SK-N-MC (cell line): ENCODE measurements around the gene CD300LD.
"Not testable (repeated sequence)": the region's sequence is repeated elsewhere in the genome, so short reads cannot be mapped to it uniquely, and the experiment has no call there.

Experiments used
- DNase-seq: peaks from one replicate; pipeline ENCODE4 v3.0.0-alpha.2; 2011; ENCODE audit warnings: low read depth, low spot score
- H3K27ac ChIP-seq: fragments of 200-600 bp; sonication (generic); 2 replicates; pipeline ENCODE4 v1.5.1; 2016; ENCODE audit warnings: mixed run types
- H3K36me3 ChIP-seq: fragments of 200-600 bp; sonication (generic); 2 replicates; pipeline ENCODE4 v1.6.1; 2017; ENCODE audit warnings: antibody characterized with exemption, low read length, mixed read lengths; ENCODE audit not compliant: insufficient read depth
- H3K4me3 ChIP-seq: fragments of 200-600 bp; sonication (generic); 2 replicates; pipeline ENCODE4 v1.5.1; 2016
- H3K9ac ChIP-seq: fragments of 200-600 bp; sonication (generic); 2 replicates; pipeline ENCODE4 v1.8.0; 2017; ENCODE audit warnings: mixed run types, mixed read lengths; ENCODE audit not compliant: insufficient read length
- H3K9me3 ChIP-seq: fragments of 200-600 bp; sonication (generic); 2 replicates; pipeline ENCODE4 v1.6.1; 2017; ENCODE audit warnings: low read depth, mild to moderate bottlenecking, antibody characterized with exemption, low read length, moderate library complexity, mixed read lengths
- EZH2 ChIP-seq: fragments of 200-600 bp; sonication (generic); IDR thresholded peaks from one replicate; pipeline ENCODE4 v1.6.1; 2017; ENCODE audit warnings: antibody characterized with exemption
- FOXP2 ChIP-seq: optimal IDR thresholded peaks from 2 replicates; pipeline ENCODE3; 2011; ENCODE audit warnings: mild to moderate bottlenecking, moderate library complexity; ENCODE audit not compliant: insufficient read depth; ENCODE audit errors: extremely low read length, control extremely low read depth
- POLR2AphosphoS5 ChIP-seq: IDR thresholded peaks from 2 replicates; pipeline ENCODE4 v1.6.1; 2012; ENCODE audit warnings: mild to moderate bottlenecking, low read depth, low read length, borderline replicate concordance

The CD300LD gene

DNA sequence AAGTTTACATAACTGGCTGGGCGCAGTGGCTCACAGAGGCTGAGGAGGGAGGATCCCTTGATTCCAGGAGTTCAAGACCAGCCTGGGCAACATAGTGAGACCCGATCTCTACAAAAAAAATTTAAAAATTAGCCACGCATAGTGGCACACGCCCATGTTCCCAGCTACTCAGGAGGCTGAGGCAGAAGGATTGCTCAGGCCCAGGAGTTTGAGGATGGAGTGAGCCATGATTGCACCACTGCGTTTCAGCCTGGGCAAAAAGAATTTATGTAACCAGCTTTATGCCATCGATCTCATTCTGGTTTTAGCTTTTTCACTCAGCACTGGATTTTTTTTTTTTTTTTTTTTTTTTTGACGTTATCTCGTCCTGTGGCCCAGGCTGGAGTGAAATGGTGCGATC is 40.5 kb upstream of the CD300LD start:
- H3K9me3 ChIP-seq, result no peaks in the 10 kb centered on the region
- no peak overlapping the region for H3K27ac ChIP-seq
- H3K4me3 ChIP-seq, result no peak overlapping the region
- DNase-seq, result no peak
- no peak for TF ChIP-seq EZH2
- TF ChIP-seq POLR2AphosphoS5, result no peak
- TF ChIP-seq FOXP2, result no peak
- no peaks in the 10 kb centered on the region for H3K36me3 ChIP-seq
- H3K9ac ChIP-seq, result no peak overlapping the region

DNA sequence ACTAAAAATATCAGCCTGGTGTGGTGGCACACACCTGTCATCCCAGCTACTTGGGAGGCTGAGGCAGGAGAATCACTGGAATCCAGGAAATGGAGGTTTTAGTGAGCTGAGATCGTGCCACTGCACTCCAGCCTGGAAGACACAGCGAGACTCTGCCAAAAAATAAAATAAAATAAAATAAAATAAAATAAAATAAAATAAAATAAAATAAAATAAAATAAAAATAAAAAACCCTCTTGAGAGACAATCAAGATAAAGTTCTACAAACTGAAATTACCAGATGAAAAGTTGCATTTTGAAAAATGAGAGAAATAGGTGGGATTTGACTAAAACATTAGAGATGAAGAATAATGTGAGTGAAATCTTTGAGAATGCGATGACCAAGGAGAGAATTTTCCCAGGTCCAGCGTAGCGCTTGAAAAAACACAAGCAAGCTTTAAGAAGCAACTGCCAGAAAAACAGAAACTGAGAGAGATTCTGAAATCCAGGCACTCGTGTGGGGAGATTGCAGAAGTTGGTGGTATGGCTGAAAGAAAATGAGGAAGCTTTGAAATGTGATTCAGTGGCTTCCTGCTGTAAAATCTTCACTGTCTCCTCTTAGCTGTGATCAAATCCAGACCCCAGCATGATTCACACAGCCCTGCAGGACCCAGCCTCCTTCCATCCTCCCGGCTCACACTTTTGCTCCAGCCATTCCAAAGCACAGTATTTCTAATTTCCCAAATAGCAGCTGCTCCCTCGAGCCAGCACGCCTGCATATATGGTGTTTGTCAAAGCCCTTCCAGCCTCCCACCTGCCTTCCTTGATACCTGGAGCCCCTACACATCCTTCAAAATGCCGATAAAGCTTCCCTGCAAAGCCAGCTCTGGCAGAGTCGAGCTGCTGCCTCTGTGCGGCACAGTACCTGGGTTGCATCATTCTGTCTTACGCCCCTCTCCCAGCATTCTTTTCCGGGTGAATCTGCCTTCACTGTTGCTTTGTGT is 39.7 kb upstream of the CD300LD start:
- Histone ChIP-seq H3K27ac (no peak overlapping the region), H3K9me3 (no peaks in the 10 kb centered on the region), H3K36me3 (no peaks in the 10 kb centered on the region), H3K9ac (no peak overlapping the region), H3K4me3 (no peak overlapping the region)
- no peak for DNase-seq
- no peak for TF ChIP-seq FOXP2
- TF ChIP-seq POLR2AphosphoS5, result no peak
- no peak for TF ChIP-seq EZH2

DNA sequence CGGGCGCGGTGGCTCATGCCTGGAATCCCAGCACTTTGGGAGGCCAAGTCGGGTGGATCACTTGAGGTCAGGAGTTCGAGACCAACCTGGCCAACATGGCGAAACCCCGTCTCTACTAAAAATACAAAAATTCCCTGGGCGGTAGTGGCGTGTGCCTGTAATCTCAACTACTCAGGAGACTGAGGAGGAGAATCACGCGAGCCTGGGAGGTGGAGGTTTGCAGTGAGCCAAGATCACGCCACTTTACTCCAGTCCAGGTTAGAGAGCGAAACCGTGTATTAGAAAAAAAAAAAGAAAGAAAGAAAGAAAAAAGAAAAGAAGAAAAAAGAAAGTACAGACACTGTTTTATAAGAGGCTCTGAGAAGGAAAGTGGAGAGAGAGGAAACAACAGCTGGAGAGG is 38.2 kb upstream of the CD300LD start:
- not testable (repeated sequence) for H3K36me3 ChIP-seq, H3K4me3 ChIP-seq, H3K9me3 ChIP-seq, H3K9ac ChIP-seq, DNase-seq, H3K27ac ChIP-seq

DNA sequence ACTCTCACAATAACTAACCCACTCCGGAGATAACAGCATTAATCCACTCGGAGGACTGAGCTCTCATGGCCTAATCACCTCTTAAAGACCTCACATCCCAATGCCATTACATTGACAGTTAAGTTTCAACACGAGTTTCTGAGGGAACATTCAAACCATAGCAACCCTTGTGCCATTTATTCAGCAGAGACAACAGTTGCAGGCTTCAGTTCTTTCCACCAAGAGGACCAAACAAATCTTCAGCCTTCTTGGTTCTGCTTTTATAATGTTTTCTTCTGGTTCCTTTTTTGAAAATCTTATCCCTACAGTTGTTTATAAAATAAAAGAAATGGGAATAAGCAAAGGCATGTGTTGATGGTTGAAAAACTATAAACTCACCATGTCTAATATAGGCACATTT is 33.6 kb upstream of the CD300LD start:
- no peak overlapping the region for H3K27ac ChIP-seq
- no peaks in the 10 kb centered on the region for H3K36me3 ChIP-seq
- no peak overlapping the region for H3K9ac ChIP-seq
- TF ChIP-seq EZH2 (no peak), FOXP2 (no peak), POLR2AphosphoS5 (no peak)
- H3K9me3 ChIP-seq, result no peaks in the 10 kb centered on the region
- H3K4me3 ChIP-seq, result no peak overlapping the region
- DNase-seq, result no peak

DNA sequence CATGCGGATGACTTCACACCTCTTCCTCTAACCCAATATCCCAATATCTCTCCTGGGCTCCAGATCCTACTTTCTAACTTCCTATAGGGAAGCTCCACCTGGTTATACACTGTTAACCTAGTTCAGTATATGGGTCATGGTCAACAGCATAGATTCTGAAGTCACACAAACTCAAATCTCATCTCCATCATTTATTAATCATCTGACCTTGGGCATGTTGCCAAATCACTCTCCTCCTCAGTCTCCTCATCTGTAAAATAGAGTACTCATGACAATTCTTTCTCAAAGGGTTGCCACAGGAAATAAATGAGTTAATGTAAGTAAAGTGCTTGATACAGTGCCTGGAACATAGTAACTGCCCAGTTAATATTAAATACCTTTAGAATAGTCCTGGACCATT is 32.0 kb upstream of the CD300LD start:
- Histone ChIP-seq H3K4me3 (no peak overlapping the region), H3K9me3 (no peaks in the 10 kb centered on the region), H3K9ac (no peak overlapping the region), H3K27ac (no peak overlapping the region), H3K36me3 (no peaks in the 10 kb centered on the region)
- TF ChIP-seq FOXP2 (no peak), POLR2AphosphoS5 (no peak), EZH2 (no peak)
- DNase-seq, result no peak

DNA sequence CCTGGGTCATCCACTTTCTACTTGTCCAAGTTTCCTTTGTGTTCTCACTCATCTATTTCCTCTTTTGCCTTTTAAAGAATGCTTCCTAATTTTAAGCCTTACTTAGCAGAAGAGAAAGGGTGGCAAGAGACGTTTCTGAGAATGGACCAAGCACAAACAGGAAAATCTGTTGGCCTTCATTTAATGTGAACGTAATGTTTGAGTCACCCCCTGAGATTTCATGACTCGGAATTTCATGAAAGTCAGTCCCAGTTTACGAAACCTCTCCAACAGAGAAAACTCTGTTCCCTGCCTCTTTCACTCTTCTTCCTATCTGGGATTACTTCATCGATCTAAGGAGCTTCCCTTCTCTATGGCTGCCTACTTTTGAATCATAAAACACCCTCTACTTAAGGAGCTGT is 31.6 kb upstream of the CD300LD start, which contains the start of gene CD300E:
CD300E (minus strand) TSS at position 46 of the 401 bp plus-strand sequence. CDS start 117 bp downstream, outside the sequence.
- no peak within 1 kb of the TSS for H3K4me3 ChIP-seq
- no peak for DNase-seq
- TF ChIP-seq EZH2 (no peak), POLR2AphosphoS5 (no peak), FOXP2 (no peak)
- H3K9me3 ChIP-seq, result no peaks in the 10 kb centered on the region
- no peak within 1 kb of the TSS for H3K9ac ChIP-seq
- H3K36me3 ChIP-seq, result no peaks in the 10 kb centered on the region
- H3K27ac ChIP-seq, result no peak within 1 kb of the TSS

DNA sequence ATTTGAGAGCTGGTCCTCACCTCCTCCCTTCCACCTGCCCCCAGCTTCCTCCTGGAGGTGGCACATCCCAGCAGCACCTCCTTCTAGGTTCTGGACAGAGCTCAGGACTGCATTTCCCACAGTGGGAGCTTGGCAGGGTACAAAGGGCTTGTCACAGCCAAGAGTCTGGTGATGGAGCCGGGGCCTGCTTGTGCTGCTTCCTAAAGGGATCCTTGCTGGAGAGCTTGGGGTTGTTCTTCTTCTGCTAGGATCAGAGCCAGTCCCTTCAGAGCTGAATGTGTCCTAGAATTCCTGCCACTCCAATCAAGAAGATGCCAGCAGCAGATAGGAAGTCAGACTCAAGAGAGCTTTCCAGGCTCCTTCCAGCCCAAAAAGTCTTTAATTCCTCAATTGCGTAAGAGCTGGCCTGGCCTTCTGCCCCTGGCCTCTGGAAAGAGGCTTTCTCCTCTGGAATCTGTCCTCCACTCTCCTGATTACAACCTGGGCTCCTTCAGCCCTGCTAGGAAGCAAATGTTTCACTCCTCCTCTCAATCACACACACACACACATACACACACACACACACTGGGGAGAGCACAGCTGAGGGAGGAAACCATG is 27.1 kb upstream of the CD300LD start:
- Histone ChIP-seq H3K9ac (no peak overlapping the region), H3K36me3 (no peaks in the 10 kb centered on the region), H3K4me3 (no peak overlapping the region), H3K9me3 (no peaks in the 10 kb centered on the region), H3K27ac (no peak overlapping the region)
- DNase-seq, result no peak
- TF ChIP-seq POLR2AphosphoS5, result no peak
- TF ChIP-seq FOXP2, result no peak
- TF ChIP-seq EZH2, result no peak

DNA sequence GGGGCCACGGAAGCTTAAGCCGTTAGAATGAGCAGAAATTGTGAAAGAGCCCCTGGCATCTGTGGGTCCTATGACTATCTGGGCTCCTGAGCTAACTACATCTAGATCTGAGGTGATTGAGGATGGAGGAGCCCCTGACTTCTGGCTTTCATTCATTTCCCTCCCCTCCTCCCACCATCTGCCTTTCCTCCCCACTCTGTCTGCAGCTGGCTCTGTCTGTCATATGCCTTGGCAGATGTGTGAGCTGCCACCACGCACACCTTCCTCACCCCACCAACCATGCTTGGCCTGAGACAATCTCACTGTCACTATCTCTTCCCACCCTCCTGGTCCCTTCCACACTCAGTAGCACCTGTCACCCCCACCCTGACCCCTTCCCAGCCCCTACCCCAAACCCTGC is 26.4 kb upstream of the CD300LD start:
- no peak overlapping the region for H3K4me3 ChIP-seq
- TF ChIP-seq EZH2 (no peak), POLR2AphosphoS5 (no peak), FOXP2 (no peak)
- no peak for DNase-seq
- H3K27ac ChIP-seq, result no peak overlapping the region
- H3K9me3 ChIP-seq, result no peaks in the 10 kb centered on the region
- no peaks in the 10 kb centered on the region for H3K36me3 ChIP-seq
- H3K9ac ChIP-seq, result no peak overlapping the region
